Motor neuron (in vitro differentiated cells): Measurements from ENCODE around the gene PEBP1. TPM values are rescaled to one million over a fixed set of nuclear protein-coding genes. Genes with fewer than 3 reads are reported as not detected.

Experiments used
- ATAC-seq, 8 experiments: fragments of 200-7000 bp; cut with Tn5 transposase; replicated peaks in 6 of 8; 2 replicates each; pipeline ENCODE4 v1.8.0; 2021; ENCODE audit warnings: mild to moderate bottlenecking in 8 of 8, moderate library complexity in 8 of 8
- H3K27ac ChIP-seq, 2 donors: fragments of 250-450 bp; sonication (Bioruptor Pico); 2 replicates each; pipeline ENCODE4 v1.9.0; 2021; ENCODE audit warnings: antibody characterized with exemption in 2 of 2, mild to moderate bottlenecking in 2 of 2, moderate library complexity in 1 of 2
- H3K4me1 ChIP-seq, 2 donors: fragments of 250-450 bp; sonication (Bioruptor Pico); replicated peaks in 1 of 2; 2 replicates each; pipeline ENCODE4 v1.6.1; 2021; ENCODE audit warnings: antibody characterized with exemption in 2 of 2, mild to moderate bottlenecking in 2 of 2, moderate library complexity in 1 of 2
- H3K4me3 ChIP-seq, 5 donors: fragments of 250-450 bp; sonication (Bioruptor Pico); 2 replicates each; pipeline ENCODE4 v1.9.0; 2021; ENCODE audit warnings: antibody characterized with exemption in 5 of 5, mild to moderate bottlenecking in 5 of 5, moderate library complexity in 4 of 5
- WGBS, 10 experiments: fragments of 450-650 bp; shearing (Covaris generic); methylation state at CpG; one replicate each; pipeline ENCODE4 v1.0.0; 2022; 5-methylcytosine and 5-hydroxymethylcytosine counted together
- in situ Hi-C, 9 experiments: fragments of 400-800 bp; cut with MboI; loops; one replicate each; pipeline ENCODE4 v1.15.0; 2021; ENCODE audit warnings: low sequenced_read_pairs in 9 of 9, low pct_unique_long_range_greater_than_20kb in 2 of 9; ENCODE audit not compliant: unreplicated experiment in 9 of 9
- total RNA-seq, 8 experiments: library from RNA; unstranded; fragments of 300-600 nt; gene quantifications; 2 replicates each; pipeline versions ENCODE4 v1.2.3 to v1.2.4, GENCODE V29; 2022

The PEBP1 gene
- total RNA-seq, 8 experiments from 2014 or later, result 181 to 302 (median 268) TPM

GRCh38 chr12:118145113-118145797 lies 9.3 kb downstream of the PEBP1 start:
- H3K4me1 ChIP-seq, result no peaks in the 10 kb centered on the region
- peak in 2 of 8 experiments; percentile 16 to 22 for ATAC-seq
- no peak overlapping the region for H3K27ac ChIP-seq
- WGBS, 10 experiments, result 33 to 100% (median 92%) methylated on average over 1 to 7 of the region's 7 CpGs; no CpG with 5 or more reads in 2 of the 10 experiments
- H3K4me3 ChIP-seq, result no peak overlapping the region
- in situ Hi-C loops, result no loop called here

DNA sequence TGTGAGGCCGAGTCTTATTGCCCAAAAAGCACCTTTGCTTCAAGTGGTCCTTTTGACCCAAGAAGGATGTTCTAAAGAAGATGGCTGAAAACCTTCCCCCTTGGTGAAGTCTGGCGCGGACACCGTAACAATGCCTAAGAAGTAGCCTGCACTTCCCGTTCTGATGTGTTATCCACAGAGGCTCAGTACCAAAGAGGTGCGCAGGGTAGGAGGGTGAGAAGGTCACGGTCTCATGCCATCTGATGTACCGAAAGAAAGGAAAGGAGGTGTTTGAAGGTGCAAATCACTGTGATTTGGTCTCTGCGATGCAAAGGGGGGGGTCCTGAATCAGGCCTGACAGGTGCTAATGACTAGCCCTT lies 9.9 kb downstream of the PEBP1 start:
- WGBS, 10 experiments, result 82 to 100% (median 90%) methylated on average over 1 to 9 of the region's 9 CpGs; no CpG with 5 or more reads in 2 of the 10 experiments
- ATAC-seq, result no peak
- Histone ChIP-seq H3K4me1 (no peaks in the 10 kb centered on the region), H3K4me3 (no peak overlapping the region), H3K27ac (no peak overlapping the region)
- in situ Hi-C loops, result no loop called here

GRCh38 chr12:118148287-118148686 lies 12.4 kb downstream of the PEBP1 start:
- Histone ChIP-seq H3K4me1 (no peaks in the 10 kb centered on the region), H3K4me3 (no peak overlapping the region), H3K27ac (no peak overlapping the region)
- in situ Hi-C loops, result no loop called here
- 92 to 100% (median 100%) methylated on average over 1 to 5 of the region's 5 CpGs; no CpG with 5 or more reads in 2 of the 10 experiments for WGBS, 10 experiments
- ATAC-seq, result no peak

- Histone ChIP-seq H3K4me1 (no peaks in the 10 kb centered on the region), H3K4me3 (no peak overlapping the region), H3K27ac (no peak overlapping the region)
- in situ Hi-C loops, result no loop called here
- ATAC-seq, result no peak
- 44 to 89% (median 74%) methylated on average over 3 to 7 of the region's 7 CpGs; no CpG with 5 or more reads in 1 of the 10 experiments for WGBS, 10 experiments
These were observed 14.7 kb downstream of the PEBP1 start for GRCh38 chr12:118150625-118151024.

- ATAC-seq, result no peak
- Histone ChIP-seq H3K4me1 (no peaks in the 10 kb centered on the region), H3K4me3 (no peak overlapping the region), H3K27ac (no peak overlapping the region)
- WGBS, 10 experiments, result 59 to 100% (median 88%) methylated on average over 2 to 5 of the region's 5 CpGs; no CpG with 5 or more reads in 2 of the 10 experiments
- in situ Hi-C loops, result no loop called here
These were observed 15.8 kb downstream of the PEBP1 start for GRCh38 chr12:118151755-118152154.

- H3K4me3 ChIP-seq, result no peak overlapping the region
- no peak for ATAC-seq
- 89 to 100% (median 94%) methylated on average over 1 to 3 of the region's 3 CpGs; no CpG with 5 or more reads in 1 of the 10 experiments for WGBS, 10 experiments
- no peak overlapping the region for H3K27ac ChIP-seq
- no peaks in the 10 kb centered on the region for H3K4me1 ChIP-seq
- in situ Hi-C loops, result no loop called here
These were observed 24.6 kb downstream of the PEBP1 start for GRCh38 chr12:118160536-118160935.

GRCh38 chr12:118164798-118165486 lies 29.0 kb downstream of the PEBP1 start:
- WGBS, 10 experiments, result 19 to 60% (median 53%) methylated on average over 1 to 6 of the region's 6 CpGs; no CpG with 5 or more reads in 1 of the 10 experiments
- in situ Hi-C loops, result no loop called here

GRCh38 chr12:118166946-118167345 lies 31.0 kb downstream of the PEBP1 start:
- in situ Hi-C loops, result no loop called here
- no peaks in the 10 kb centered on the region for H3K4me1 ChIP-seq
- ATAC-seq, result no peak
- H3K27ac ChIP-seq, result no peak overlapping the region
- no peak overlapping the region for H3K4me3 ChIP-seq
- WGBS, 10 experiments, result 92 to 100% (median 93%) methylated on average over 2 of the region's 2 CpGs; no CpG with 5 or more reads in 6 of the 10 experiments

More at GRCh38 chr12:118164798-118165486, 29.0 kb downstream of the PEBP1 start:
- Histone ChIP-seq H3K4me1 (no peaks in the 10 kb centered on the region), H3K27ac (no peak overlapping the region), H3K4me3 (no peak overlapping the region)
- ATAC-seq, result peak in 3 of 8 experiments; percentile 46 to 61 (median 56)

GRCh38 chr12:118175823-118176447 lies 40.0 kb downstream of the PEBP1 start:
- WGBS, 10 experiments, result 79 to 100% (median 96%) methylated on average over 2 to 4 of the region's 4 CpGs; no CpG with 5 or more reads in 1 of the 10 experiments
- ATAC-seq, result no peak
- in situ Hi-C loops, result loop anchor here in 5 of 9 experiments (25.0 kb wide), 2 partner anchors 186 to 211 kb away; partner anchors contain the start of genes TAOK3 (in 4 of the 5) and SUDS3 (in 1 of the 5)
- Histone ChIP-seq H3K4me3 (no peak overlapping the region), H3K27ac (no peak overlapping the region), H3K4me1 (no peaks in the 10 kb centered on the region)

GRCh38 chr12:118183155-118183554 lies 47.2 kb downstream of the PEBP1 start:
- H3K27ac ChIP-seq, result no peak overlapping the region
- H3K4me1 ChIP-seq, result peaks cover 7 to 15% of the 10 kb centered on the region in 2 donors
- in situ Hi-C loops, result loop anchor here in 7 of 9 experiments (10.0 to 25.0 kb wide), 3 partner anchors 179 to 204 kb away; partner anchors contain the start of genes TAOK3 (in 6 of the 7) and SUDS3 (in 3 of the 7)
- H3K4me3 ChIP-seq, result no peak overlapping the region
- ATAC-seq, result no peak

DNA sequence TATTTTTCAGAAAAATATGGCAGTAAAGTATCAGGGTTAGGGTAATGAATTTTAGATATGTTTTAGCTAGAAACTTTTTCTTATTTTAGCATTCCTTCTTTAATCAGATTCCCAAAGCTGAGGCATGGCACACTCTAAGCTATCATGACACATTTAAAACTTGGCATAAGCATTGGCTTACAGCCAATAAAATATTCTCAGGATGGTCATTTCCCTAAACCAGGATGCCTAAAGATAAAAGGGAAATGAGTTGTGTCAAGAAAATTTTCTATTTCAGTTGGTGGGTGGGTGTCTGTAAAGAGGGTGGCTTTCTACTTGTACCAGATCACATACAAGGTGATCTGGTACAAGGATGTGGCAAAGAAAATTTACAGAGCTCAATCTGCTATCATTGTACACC lies 47.8 kb downstream of the PEBP1 start:
- Histone ChIP-seq H3K4me3 (no peak overlapping the region), H3K27ac (no peak overlapping the region), H3K4me1 (peaks cover 7 to 15% of the 10 kb centered on the region in 2 donors)
- in situ Hi-C loops, result loop anchor here in 7 of 9 experiments (10.0 to 25.0 kb wide), 3 partner anchors 179 to 204 kb away; partner anchors contain the start of genes TAOK3 (in 6 of the 7) and SUDS3 (in 3 of the 7)
- ATAC-seq, result no peak

DNA sequence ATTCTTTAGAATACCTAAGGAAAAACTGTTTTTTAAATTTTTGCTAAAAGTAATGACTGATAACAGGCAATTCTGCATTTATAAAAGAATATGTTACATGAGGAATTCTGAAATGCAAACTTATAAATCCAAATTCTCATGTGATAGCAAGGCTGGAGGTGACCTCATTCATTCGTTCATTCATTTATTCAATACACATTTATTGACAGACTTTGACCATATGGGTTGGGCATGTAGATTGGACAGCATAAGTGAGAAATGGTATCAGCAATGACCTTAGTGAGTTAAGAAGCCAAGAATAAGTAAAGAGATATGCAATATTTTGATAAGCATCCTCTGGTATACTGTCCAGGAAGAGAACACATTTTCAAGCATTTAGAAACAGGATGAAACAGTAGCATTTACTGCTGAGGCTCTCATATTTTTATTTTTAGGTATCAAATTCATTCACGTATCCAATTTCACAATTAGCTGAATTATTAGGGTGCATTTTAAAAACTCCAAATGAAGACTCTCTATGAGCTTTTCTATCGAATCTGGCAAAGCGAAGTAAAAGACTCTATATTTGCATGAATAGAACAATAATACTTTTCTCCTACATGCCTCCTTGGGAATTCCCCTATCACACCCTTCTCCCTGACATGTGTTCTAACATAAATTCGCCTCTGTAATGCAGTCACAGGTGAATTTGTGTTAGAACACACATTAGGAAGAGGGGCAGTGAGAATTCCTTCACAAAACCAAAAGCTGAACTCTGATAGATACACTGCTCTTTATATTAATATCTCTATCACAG lies 49.9 kb downstream of the PEBP1 start:
- 62 to 100% (median 82%) methylated on average over 2 to 5 of the region's 5 CpGs for WGBS, 10 experiments
- no peak for ATAC-seq
- in situ Hi-C loops, result loop anchor here in 7 of 9 experiments (10.0 to 25.0 kb wide), 3 partner anchors 177 to 202 kb away; partner anchors contain the start of genes TAOK3 (in 6 of the 7) and SUDS3 (in 3 of the 7)
- Histone ChIP-seq H3K27ac (no peak overlapping the region), H3K4me1 (peaks cover 10 to 18% of the 10 kb centered on the region in 2 donors), H3K4me3 (no peak overlapping the region)
